Stimulated activated CD4-positive, alpha-beta T cell treated with anti-CD3 and anti-CD28 coated beads, Interleukin-12 subunit alpha, Interleukin-12 subunit beta, amount 100 ng/mL, for 4 hours (primary cell): ENCODE measurements around the gene HMX3.

Experiments used
- DNase-seq: peaks from one replicate; pipeline ENCODE4 v3.0.0-alpha.2; 2020

The HMX3 gene

GRCh38 chr10:123135415-123136141 is at the start of gene HMX3:
HMX3 (plus strand) TSS chr10:123135970; CDS start chr10:123136051, 81 bp downstream.
- no peak for DNase-seq

- no peak for DNase-seq
These were observed 49.5 kb upstream of the HMX3 start for GRCh38 chr10:123086281-123086680.

DNA sequence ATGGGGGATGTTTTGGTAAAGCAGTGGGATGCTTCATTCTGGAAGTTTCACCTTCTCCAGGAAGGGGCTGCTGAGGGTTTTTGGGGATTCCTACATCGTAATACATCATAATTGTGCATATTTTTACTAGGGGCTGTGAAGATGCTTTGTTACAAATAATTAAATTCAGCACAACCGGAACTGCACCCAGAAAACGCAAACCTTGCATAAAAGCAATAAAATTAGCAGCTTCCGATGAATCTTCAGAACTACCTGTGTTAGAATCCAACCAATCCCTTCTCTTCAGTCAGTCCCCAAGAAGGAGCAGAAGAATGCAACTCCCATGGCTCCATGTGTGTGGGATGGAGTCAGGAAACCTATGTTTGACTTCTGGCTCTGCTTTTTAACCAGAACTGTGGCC is 48.4 kb upstream of the HMX3 start:
- DNase-seq = no peak

DNA sequence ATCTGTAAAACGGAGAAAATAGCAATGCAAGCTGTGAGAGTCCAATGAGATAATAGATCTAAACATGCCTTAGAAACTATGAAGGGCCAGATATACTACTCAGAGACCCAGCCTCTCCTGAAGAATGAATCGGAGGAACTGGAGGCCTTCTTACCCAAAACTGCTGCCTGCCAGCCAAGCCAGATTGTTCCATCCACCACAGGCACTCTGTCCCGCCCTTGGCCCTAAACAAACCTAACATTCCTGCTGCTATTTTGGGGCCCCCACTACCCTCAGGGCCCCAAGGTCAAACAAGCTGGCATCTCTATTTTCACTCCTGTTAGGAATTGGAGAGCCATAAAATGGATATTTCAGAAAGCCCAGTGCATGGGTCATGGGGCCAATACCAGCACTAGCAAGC is 48.0 kb upstream of the HMX3 start:
- DNase-seq = no peak

- no peak for DNase-seq
These were observed 42.9 kb upstream of the HMX3 start for GRCh38 chr10:123092635-123093414.

DNA sequence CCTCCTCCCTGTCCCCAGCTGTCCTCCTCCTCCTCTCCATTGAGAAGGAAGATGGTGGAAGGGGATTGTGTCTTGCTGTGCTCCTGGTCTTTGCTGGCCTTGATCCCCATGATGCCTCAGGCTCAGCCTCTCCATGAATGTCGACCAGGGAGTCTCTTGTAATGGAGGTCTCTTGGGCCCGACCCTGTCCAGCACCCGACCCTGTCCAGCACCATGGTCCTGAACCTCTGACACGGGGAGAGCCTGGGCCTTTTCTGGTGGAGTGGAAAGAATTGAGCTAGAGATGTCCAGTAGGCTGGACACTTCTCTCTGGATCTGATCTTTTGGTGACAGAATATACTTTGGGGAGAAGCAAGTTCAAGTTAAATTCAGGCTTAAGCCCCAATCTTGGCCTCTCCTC is 42.3 kb upstream of the HMX3 start:
- DNase-seq = no peak

- DNase-seq = no peak
These were observed 39.3 kb upstream of the HMX3 start for GRCh38 chr10:123096452-123096851.

DNA sequence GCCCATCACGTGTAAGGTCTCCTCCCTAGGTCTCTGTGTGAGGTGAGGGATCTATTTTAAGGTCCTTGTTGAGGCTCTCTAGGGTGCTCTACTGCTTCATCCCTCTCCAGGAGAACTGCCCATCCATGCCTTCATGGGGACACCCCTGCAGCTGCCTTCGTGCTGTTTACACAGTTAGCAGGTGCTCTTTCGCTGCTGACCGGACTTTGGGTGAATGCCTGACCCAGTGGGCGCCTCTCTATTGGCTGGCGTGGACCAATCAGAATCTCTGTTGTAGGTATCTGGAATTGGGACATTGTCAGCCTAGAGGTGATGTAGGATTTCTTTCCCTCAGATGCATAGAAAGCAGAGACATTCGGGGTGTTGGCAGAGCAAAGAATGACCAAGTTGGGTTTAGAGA is 38.7 kb upstream of the HMX3 start:
- no peak for DNase-seq

- no peak for DNase-seq
These were observed 35.6 kb upstream of the HMX3 start for GRCh38 chr10:123100030-123100762.

DNA sequence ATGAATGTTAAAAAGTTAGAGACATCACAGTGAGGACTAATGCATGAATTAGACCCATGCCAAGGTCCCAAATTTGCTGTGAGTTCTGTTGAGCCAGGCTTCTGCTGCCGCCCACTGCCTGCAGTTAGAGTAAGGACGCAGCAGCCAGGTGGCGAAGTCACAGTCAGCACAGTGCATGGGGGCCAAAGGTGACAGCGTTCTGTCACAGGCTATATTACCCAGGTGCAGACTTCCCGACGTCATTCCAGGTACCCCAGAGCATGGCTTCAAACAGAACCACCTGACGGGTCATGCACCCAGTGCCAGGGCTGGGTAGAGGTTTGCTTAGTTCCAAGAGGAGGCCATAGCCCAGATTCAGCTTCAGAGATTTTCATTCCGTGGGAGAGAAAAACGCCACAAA is 33.9 kb upstream of the HMX3 start:
- no peak for DNase-seq

DNA sequence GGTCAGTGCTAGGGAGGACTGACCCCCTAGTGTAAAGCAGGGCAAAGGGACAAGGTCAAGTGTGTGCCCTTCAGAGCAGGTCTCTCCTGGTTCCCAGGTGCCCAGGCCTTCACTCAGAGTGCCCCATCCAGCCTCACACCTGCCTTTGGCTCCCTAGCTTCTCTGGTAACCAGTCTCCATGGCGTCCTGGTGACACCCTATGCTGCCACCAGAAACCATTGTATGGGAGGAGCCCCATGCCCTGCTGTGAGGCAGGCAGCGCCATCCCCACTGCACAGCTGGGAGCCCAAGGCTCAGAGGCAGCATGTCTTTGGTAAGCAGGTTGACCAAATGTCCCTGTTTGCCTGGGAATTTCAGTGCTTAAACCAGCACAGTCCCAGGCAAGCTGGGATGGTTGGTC is 33.1 kb upstream of the HMX3 start:
- DNase-seq = no peak

DNA sequence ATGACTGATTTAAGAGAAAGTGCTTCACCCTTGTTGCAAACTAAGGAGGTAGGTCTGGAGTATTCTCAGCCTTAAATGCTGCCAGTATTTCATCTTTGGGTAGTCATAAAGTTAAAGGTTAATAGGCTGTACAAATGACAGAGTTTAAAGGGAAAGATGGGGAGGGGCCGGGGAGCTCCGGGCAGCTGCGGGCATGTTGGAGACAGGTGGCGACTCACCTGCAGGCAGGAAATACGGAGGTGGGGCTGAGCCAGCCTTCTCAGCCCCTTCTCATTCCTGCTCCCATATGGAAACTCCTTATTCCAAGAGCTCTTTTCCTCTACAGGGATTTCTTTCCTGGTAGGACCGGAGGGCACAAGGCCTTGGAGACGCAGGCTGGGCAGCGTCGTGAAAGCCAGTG is 31.8 kb upstream of the HMX3 start:
- DNase-seq = no peak

DNA sequence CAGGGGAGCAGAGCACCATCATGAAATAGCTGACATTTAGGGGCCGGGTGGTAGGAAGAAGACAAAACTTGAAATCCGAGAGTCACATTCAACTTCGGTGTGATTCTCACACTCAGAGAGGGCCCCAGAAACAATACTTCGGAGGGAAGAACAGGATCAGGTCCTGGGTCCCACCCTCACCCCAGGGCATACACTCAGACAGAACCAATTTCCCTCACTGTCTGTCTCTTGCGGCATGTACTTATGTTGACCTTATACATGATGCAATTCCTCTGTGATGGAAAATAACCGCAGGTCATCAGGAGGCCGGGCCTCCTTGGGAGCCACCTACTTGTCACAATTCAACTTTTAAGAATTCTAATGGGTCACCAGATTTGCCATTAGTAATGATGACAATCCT is 26.3 kb upstream of the HMX3 start:
- DNase-seq = no peak

GRCh38 chr10:123117644-123118417 is 17.9 kb upstream of the HMX3 start:
- no peak for DNase-seq

- no peak for DNase-seq
These were observed 16.7 kb upstream of the HMX3 start for GRCh38 chr10:123119081-123119480.

- no peak for DNase-seq
These were observed 9.5 kb upstream of the HMX3 start for GRCh38 chr10:123126246-123126645.

GRCh38 chr10:123129618-123130271 is 6.0 kb upstream of the HMX3 start:
- no peak for DNase-seq

GRCh38 chr10:123132576-123133477 is 2.9 kb upstream of the HMX3 start:
- peak; percentile 87 for DNase-seq

DNA sequence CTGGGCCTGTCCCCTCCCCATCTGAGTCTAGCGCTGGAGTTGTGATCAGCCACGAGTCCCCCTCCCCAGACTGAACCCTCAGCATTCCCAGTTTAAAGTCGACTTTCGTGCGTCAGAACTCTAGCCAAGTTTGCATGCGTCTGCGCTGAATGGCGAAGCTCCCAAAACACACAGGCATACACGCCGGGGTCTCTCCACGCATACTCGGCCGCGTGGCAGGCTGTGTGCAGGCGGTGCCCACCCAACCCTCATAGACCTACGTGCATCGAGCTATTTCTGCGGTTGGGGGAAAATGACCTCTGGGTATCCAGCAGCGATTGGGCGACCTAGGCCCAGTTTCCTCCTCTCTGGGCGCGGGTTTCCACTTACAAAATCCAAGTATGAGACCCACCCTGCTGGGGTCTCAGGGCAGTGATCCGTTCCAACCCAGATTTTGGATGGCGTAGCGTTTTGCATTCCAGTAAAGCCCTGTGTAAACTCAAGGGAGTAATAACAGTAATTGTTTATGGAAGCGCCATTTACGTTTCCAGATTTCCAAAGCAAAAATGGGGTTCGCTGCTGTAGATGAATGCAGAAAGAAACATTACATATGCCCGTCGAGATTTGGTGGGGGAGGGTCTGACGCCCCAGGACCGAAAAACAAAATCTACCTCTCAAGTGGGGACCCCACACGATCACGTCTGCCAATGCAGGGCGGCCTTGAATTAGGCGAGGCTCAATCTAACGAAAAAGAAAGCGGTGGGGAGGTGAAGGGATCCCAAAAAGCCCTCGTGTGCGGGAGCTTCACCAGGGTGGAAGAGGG is 2.0 kb upstream of the HMX3 start:
- DNase-seq = no peak

- no peak for DNase-seq
These were observed 1.3 kb upstream of the HMX3 start for GRCh38 chr10:123134343-123134914.
